ENCODE measurements around the gene FAM3A. TPM values are rescaled to one million over a fixed set of nuclear protein-coding genes. Genes with fewer than 3 reads are reported as not detected.
A peak's percentile ranks its signal among the peaks of the same experiment; 100 is the strongest.

Gene FAM3A
- total RNA-seq, 1 donor, result 24.6 TPM

DNA sequence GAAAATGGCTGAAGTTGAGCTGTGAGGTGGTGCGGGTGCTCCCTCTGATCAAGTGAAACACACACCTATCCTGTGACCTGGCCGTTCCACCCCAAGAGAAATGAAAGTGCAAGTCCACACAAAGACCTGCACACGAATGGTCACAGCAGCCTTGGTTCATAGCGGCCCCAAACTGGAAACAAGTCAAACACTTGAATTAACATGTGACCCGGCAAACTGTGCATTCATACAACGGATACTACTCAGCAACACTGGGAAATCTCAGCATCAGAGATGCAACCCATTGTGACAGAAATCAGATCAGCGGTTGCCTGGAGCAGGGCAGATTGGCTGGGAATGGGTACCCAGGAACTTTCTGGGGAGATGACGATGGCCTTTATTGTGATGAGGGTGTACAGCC lies 23.0 kb upstream of the FAM3A start:
- no peak for DNase-seq (ENCODE audit: low read depth)
- TF ChIP-seq, protein P1, sequence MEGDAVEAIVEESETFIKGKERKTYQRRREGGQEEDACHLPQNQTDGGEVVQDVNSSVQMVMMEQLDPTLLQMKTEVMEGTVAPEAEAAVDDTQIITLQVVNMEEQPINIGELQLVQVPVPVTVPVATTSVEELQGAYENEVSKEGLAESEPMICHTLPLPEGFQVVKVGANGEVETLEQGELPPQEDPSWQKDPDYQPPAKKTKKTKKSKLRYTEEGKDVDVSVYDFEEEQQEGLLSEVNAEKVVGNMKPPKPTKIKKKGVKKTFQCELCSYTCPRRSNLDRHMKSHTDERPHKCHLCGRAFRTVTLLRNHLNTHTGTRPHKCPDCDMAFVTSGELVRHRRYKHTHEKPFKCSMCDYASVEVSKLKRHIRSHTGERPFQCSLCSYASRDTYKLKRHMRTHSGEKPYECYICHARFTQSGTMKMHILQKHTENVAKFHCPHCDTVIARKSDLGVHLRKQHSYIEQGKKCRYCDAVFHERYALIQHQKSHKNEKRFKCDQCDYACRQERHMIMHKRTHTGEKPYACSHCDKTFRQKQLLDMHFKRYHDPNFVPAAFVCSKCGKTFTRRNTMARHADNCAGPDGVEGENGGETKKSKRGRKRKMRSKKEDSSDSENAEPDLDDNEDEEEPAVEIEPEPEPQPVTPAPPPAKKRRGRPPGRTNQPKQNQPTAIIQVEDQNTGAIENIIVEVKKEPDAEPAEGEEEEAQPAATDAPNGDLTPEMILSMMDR (IDR thresholded peaks at IDR 0.05; ENCODE audit: insufficient read depth, low read depth, low read length), result no peak

GRCh38 chrX:154535892-154536291 lies 19.9 kb upstream of the FAM3A start:
- TF ChIP-seq, protein P1 (IDR thresholded peaks at IDR 0.05; ENCODE audit: insufficient read depth, low read depth, low read length), result no peak
- no peak overlapping the region for H3K4me3 ChIP-seq (ENCODE audit: low read depth, low read length)

More for the DNA sequence above, 23.0 kb upstream of the FAM3A start:
- no peak overlapping the region for H3K4me3 ChIP-seq (ENCODE audit: low read depth, low read length)

DNA sequence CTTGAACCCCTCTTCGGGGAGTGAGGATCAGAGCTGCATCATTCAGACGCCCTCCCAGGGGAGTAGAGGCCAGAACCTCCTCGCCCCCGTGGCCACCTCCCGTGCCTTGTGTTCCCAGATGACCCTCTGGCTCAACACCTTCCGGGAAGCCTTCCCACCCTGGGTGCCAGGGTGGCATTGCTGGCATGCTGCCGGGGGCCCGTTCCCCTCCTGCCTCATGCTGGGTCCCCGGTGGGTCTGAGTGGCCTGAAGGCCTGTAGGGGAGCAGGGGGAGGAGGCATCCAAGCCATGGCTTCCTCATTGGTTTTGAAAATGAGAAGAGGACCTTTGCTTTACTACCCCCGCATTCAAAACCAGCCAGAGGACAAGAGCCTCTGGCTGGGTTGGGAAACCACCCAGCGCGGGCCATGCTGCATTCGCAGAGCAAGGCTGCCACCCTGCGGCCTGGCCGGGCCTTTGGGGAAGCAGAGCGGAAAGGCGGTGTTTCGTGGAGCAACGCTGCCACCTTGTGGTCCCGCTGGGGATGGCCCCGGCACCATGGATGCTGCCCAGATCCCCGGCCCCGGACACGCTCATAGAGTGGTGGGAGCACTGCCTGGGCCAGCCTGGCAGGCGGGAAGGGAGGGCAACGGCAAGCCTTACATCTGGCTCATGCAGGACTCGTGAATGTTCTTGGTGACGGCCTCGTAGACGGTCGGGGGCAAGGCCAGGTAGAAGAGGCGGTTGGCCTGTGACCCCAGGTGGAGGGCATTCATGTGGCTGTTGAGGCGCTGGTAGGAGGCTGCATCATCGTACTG lies 18.7 kb upstream of the FAM3A start:
- H3K4me3 ChIP-seq (ENCODE audit: low read depth, low read length), result no peak overlapping the region
- DNase-seq (ENCODE audit: low read depth), result peak; percentile 83
- TF ChIP-seq, protein P1 (IDR thresholded peaks at IDR 0.05; ENCODE audit: insufficient read depth, low read depth, low read length), result peak; percentile 92

More at GRCh38 chrX:154535892-154536291, 19.9 kb upstream of the FAM3A start:
- DNase-seq (ENCODE audit: low read depth), result no peak

DNA sequence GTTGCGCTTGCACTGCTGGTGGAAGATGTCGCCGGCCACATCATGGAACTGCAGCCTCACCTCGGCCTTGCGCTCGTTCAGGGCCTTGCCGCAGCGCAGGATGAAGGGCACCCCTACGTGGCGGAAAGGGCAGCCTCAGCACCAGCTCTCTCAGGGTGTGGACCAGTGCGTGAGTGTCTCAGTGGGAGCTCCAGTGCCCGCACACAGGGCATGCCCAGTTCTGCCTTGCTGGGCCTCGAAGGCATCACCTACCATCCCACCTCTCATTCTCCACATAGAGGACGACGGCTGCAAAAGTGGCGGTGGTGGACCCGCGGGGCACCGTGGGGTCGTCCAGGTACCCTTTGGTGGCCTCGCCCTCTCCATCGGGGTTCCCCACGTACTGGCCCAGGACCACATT lies 16.7 kb upstream of the FAM3A start:
- DNase-seq (ENCODE audit: low read depth), result no peak
- no peak overlapping the region for H3K4me3 ChIP-seq (ENCODE audit: low read depth, low read length)
- TF ChIP-seq, protein P1 (IDR thresholded peaks at IDR 0.05; ENCODE audit: insufficient read depth, low read depth, low read length), result no peak

DNA sequence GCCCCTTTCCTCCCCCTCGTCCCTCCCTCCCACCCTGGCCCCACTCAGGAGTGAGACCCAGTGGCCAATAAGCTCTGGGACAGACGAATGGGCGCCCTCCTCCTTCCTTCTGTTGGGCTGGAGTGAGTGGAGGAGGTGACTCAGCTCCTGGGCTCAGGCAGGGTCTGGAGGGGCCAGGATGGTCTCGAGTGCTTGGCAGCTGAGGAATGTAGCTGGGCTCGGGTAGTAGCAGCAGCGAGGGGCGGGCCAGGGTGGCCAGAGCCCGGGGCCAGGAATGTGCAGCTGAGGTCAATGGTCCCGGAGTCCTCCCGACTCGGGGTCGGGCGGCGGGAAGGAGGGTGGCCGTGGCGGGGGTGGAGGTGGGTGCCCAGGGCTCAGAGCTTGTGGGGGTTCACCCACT lies 15.6 kb upstream of the FAM3A start:
- peak; percentile 64 for DNase-seq (ENCODE audit: low read depth)
- no peak overlapping the region for H3K4me3 ChIP-seq (ENCODE audit: low read depth, low read length)
- TF ChIP-seq, protein P1 (IDR thresholded peaks at IDR 0.05; ENCODE audit: insufficient read depth, low read depth, low read length), result no peak

DNA sequence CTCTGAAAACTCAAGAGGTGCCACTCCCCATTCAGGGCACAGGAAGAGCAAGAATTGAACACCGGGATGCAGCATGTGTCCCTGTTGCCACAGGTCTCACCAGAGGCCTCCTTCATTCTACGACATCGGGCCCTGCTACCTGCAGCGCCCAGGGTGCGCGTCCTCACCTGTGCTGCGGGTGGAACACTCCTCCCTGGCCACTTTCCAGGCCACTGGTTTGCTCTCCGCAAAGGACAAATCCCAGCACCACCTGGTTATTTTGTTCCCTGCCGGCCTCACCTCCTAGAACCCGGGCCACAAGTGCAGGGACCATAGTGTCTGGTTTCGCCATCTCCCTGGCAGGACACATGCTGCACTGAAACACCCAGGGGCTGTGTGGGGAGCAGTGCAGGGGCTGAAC lies 14.3 kb upstream of the FAM3A start:
- TF ChIP-seq, protein P1 (IDR thresholded peaks at IDR 0.05; ENCODE audit: insufficient read depth, low read depth, low read length), result no peak
- H3K4me3 ChIP-seq (ENCODE audit: low read depth, low read length), result no peak overlapping the region
- no peak for DNase-seq (ENCODE audit: low read depth)

Data from fibroblast of villous mesenchyme (primary cell).